GM12801 (cell line): ENCODE measurements around the gene NME1.

Experiments
- TF ChIP-seq, protein P1 (sequence below): IDR thresholded peaks from one replicate; pipeline ENCODE4 v1.5.1; 2011; ENCODE audit warnings: control low read depth; ENCODE audit not compliant: insufficient read length; ENCODE audit errors: extremely low read depth

Gene NME1

DNA sequence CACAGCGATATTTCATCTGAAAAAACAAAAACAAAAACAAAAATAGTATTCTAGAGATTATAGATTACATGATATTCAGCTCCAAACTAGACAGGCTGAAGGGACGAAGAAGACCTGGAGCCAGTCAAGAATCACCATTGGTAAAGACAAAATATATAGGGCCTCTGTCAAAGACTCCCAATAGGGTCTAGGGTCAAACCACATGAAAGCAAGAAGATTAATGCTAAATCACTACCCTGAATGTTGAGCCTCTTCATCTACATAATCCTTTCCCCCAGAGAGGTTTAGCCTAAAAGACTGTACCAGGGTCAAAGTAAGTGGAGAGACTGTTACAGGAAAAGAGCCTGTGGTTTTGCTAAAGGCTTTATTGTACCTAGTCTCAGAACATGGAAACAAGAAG lies 10.8 kb upstream of the NME1 start:
- TF ChIP-seq, protein P1, sequence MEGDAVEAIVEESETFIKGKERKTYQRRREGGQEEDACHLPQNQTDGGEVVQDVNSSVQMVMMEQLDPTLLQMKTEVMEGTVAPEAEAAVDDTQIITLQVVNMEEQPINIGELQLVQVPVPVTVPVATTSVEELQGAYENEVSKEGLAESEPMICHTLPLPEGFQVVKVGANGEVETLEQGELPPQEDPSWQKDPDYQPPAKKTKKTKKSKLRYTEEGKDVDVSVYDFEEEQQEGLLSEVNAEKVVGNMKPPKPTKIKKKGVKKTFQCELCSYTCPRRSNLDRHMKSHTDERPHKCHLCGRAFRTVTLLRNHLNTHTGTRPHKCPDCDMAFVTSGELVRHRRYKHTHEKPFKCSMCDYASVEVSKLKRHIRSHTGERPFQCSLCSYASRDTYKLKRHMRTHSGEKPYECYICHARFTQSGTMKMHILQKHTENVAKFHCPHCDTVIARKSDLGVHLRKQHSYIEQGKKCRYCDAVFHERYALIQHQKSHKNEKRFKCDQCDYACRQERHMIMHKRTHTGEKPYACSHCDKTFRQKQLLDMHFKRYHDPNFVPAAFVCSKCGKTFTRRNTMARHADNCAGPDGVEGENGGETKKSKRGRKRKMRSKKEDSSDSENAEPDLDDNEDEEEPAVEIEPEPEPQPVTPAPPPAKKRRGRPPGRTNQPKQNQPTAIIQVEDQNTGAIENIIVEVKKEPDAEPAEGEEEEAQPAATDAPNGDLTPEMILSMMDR: no peak

GRCh38 chr17:51144266-51145022 lies 8.9 kb upstream of the NME1 start:
- TF ChIP-seq, protein P1: no peak

GRCh38 chr17:51147650-51148049 lies 5.7 kb upstream of the NME1 start:
- TF ChIP-seq, protein P1: no peak

- TF ChIP-seq, protein P1: no peak
Observed at GRCh38 chr17:51149163-51149562, 4.2 kb upstream of the NME1 start.

- TF ChIP-seq, protein P1: no peak
Observed at GRCh38 chr17:51150932-51151331, 2.4 kb upstream of the NME1 start.

- TF ChIP-seq, protein P1: no peak
Observed at GRCh38 chr17:51152766-51153209, 571 bp upstream of the NME1 start.

- TF ChIP-seq, protein P1: no peak
Observed at GRCh38 chr17:51154176-51154575, 817 bp downstream of the NME1 start.
